ENCODE measurements around the gene ALCAM.

DNA sequence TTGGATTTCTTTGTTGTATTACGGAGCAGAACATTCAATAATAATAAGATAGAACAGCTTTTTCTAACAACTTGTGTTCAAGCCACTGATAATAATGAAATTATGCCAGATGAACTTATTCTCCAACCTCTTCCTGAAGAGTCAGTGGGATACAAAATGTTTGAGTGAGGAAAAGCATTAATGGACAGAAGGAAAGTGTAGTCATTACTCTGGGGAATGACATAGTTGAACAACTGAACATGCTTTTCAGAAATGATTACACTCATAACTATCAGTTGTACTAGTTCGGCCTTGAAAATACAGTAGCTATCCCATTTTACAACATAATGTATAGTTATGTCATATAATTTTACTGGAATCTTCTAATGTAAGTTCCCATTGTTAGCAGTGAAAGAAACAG is 55.9 kb downstream of the ALCAM start:
- TF ChIP-seq POLR2AphosphoS5 (IDR thresholded peaks at IDR 0.05) = no peak
- TF ChIP-seq, protein P1, sequence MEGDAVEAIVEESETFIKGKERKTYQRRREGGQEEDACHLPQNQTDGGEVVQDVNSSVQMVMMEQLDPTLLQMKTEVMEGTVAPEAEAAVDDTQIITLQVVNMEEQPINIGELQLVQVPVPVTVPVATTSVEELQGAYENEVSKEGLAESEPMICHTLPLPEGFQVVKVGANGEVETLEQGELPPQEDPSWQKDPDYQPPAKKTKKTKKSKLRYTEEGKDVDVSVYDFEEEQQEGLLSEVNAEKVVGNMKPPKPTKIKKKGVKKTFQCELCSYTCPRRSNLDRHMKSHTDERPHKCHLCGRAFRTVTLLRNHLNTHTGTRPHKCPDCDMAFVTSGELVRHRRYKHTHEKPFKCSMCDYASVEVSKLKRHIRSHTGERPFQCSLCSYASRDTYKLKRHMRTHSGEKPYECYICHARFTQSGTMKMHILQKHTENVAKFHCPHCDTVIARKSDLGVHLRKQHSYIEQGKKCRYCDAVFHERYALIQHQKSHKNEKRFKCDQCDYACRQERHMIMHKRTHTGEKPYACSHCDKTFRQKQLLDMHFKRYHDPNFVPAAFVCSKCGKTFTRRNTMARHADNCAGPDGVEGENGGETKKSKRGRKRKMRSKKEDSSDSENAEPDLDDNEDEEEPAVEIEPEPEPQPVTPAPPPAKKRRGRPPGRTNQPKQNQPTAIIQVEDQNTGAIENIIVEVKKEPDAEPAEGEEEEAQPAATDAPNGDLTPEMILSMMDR (IDR thresholded peaks at IDR 0.05) = no peak
